HepG2 (cell line): ENCODE measurements around the gene ROBO2. TPM values are rescaled to one million over a fixed set of nuclear protein-coding genes. Genes with fewer than 3 reads are reported as not detected.

Experiments used
- ATAC-seq: fragments of 200-7000 bp; cut with Tn5 transposase; 3 replicates; pipeline ENCODE4 v1.9.1; 2020; ENCODE audit warnings: mild to moderate bottlenecking, moderate library complexity
- BruUV-seq: library from RNA; stranded (reverse); fragments of 400-500 nt; replicated peaks from 2 replicates; lab custom pipeline; 2021; lab: Mats Ljungman, UMichigan
- CTCF ChIA-PET: fragments of 300-600 bp; formaldehyde crosslinking; extraction: SDS; loops from one replicate; lab custom pipeline; 2021; ENCODE audit warnings: low total read pairs, inconsistent platforms, low intra/inter-chr PET ratio; lab: Yijun Ruan, JAX
- POLR2A ChIA-PET: fragments of 350-600 bp; sonication (Branson Sonifier 250); formaldehyde crosslinking; loops from one replicate; lab custom pipeline; 2020; ENCODE audit warnings: antibody characterized with exemption, inconsistent platforms; lab: Yijun Ruan, JAX
- DNase-seq: peaks from one replicate; pipeline ENCODE4 v3.0.0-alpha.2; 2015; ENCODE audit warnings: low spot score
- FAIRE-seq: peaks from 3 replicates; lab custom pipeline; 2011; peaks lifted over from hg19 to GRCh38; lab: Jason Lieb, UNC
- H2AFZ ChIP-seq: one replicate; pipeline ENCODE4 v1.6.1; 2011; ENCODE audit warnings: low read length, inconsistent platforms
- H3K27ac ChIP-seq: fragments of 300-600 bp; 3 replicates; pipeline ENCODE4 v1.8.0; 2011; ENCODE audit warnings: mixed run types, mild to moderate bottlenecking, mixed read lengths, low read length, inconsistent platforms; ENCODE audit not compliant: insufficient read depth; ENCODE audit errors: extremely low read length
- H3K27me3 ChIP-seq, 2 experiments: fragments of 200-600 bp in 1 of 2; 2 replicates in 1 of 2; 3 replicates in 1 of 2; pipeline versions ENCODE4 v1.6.0 to v1.8.0; 2011; ENCODE audit warnings: low read length in 2 of 2, mild to moderate bottlenecking in 2 of 2, moderate library complexity in 2 of 2, inconsistent platforms in 1 of 2; ENCODE audit not compliant: insufficient read depth in 2 of 2, control insufficient read depth in 1 of 2
- H3K36me3 ChIP-seq, 2 experiments: fragments of 200-600 bp in 1 of 2; replicated peaks in 1 of 2; 2 replicates in 1 of 2; 3 replicates in 1 of 2; pipeline versions ENCODE4 v1.5.1 to v1.8.0; 2011; ENCODE audit warnings: low read length in 2 of 2, inconsistent platforms in 1 of 2; ENCODE audit not compliant: insufficient read depth in 2 of 2, control insufficient read depth in 1 of 2
- H3K4me1 ChIP-seq: 2 replicates; pipeline ENCODE4 v1.5.1; 2012; ENCODE audit warnings: low read length, inconsistent platforms; ENCODE audit not compliant: insufficient read depth
- H3K4me2 ChIP-seq: 2 replicates; pipeline ENCODE4 v1.6.0; 2011; ENCODE audit warnings: low read depth, low read length, inconsistent platforms
- H3K4me3 ChIP-seq, 3 experiments: fragments of 200-600 bp in 1 of 3; sonication (generic), shearing (Covaris generic) in 1 of 3; replicated peaks in 1 of 3; 2 replicates each; pipeline ENCODE4 v1.5.1; 2011 to 2016; ENCODE audit warnings: low read length in 3 of 3, inconsistent platforms in 2 of 3, low read depth in 2 of 3, mild to moderate bottlenecking in 2 of 3, control low read depth in 1 of 3, mixed read lengths in 1 of 3; ENCODE audit not compliant: insufficient read depth in 1 of 3
- H3K79me2 ChIP-seq: one replicate; pipeline ENCODE4 v1.6.1; 2011; ENCODE audit warnings: low read length, inconsistent platforms; ENCODE audit not compliant: insufficient read depth
- H3K9ac ChIP-seq: 2 replicates; pipeline ENCODE4 v1.6.0; 2011; ENCODE audit warnings: mild to moderate bottlenecking, low read depth, low read length, inconsistent platforms; ENCODE audit not compliant: insufficient read depth
- H3K9me3 ChIP-seq: 2 replicates; pipeline ENCODE4 v1.5.1; 2012; ENCODE audit warnings: mild to moderate bottlenecking, low read length
- H4K20me1 ChIP-seq: 2 replicates; pipeline ENCODE4 v1.6.0; 2011; ENCODE audit warnings: inconsistent platforms, mild to moderate bottlenecking, low read length, moderate library complexity; ENCODE audit not compliant: insufficient read depth
- ADNP ChIP-seq: sonication (generic); formaldehyde crosslinking; IDR thresholded peaks from 2 replicates; pipeline ENCODE4 v1.4.0; 2020; ENCODE audit warnings: missing genetic modification reagents
- BCL6 ChIP-seq: IDR thresholded peaks from 2 replicates; pipeline ENCODE4 v1.6.1; 2016; ENCODE audit warnings: missing genetic modification reagents, missing compliant biosample characterization
- EED ChIP-seq: sonication (generic); formaldehyde crosslinking; IDR thresholded peaks from 2 replicates; pipeline ENCODE4 v1.5.0; 2020; ENCODE audit warnings: mild to moderate bottlenecking, missing genetic modification reagents
- GLMP ChIP-seq: sonication (generic); formaldehyde crosslinking; IDR thresholded peaks from 2 replicates; pipeline ENCODE4 v1.9.0; 2021; ENCODE audit warnings: missing genetic modification reagents, mild to moderate bottlenecking, borderline replicate concordance
- GTF3A ChIP-seq: sonication (generic); formaldehyde crosslinking; conservative IDR thresholded peaks from 2 replicates; pipeline ENCODE4 v1.4.0; 2020; ENCODE audit warnings: mild to moderate bottlenecking, missing genetic modification reagents
- JARID2 ChIP-seq: sonication (generic); formaldehyde crosslinking; IDR thresholded peaks from 2 replicates; pipeline ENCODE4 v1.8.1; 2023; ENCODE audit warnings: missing genetic modification reagents, inconsistent platforms; ENCODE audit not compliant: insufficient replicate concordance
- MEIS2 ChIP-seq: sonication (generic); formaldehyde crosslinking; IDR thresholded peaks from 2 replicates; pipeline ENCODE4 v1.9.0; 2021; ENCODE audit warnings: mild to moderate bottlenecking, missing genetic modification reagents
- NONO ChIP-seq, 2 experiments: fragments of 450-650 bp in 1 of 2; sonication (generic) in 1 of 2; formaldehyde crosslinking in 1 of 2; IDR thresholded peaks in 1 of 2; conservative IDR thresholded peaks in 1 of 2; 2 replicates each; pipeline versions ENCODE4 v1.6.1 to v1.8.0; 2017 to 2022; ENCODE audit warnings: mild to moderate bottlenecking in 1 of 2, missing genetic modification reagents in 1 of 2, moderate library complexity in 1 of 2
- POGZ ChIP-seq: sonication (generic); formaldehyde crosslinking; IDR thresholded peaks from 2 replicates; pipeline ENCODE4 v1.4.0; 2020; ENCODE audit warnings: mild to moderate bottlenecking, missing genetic modification reagents
- SIN3A ChIP-seq: IDR thresholded peaks from 2 replicates; pipeline ENCODE4 v1.6.1; 2011; ENCODE audit warnings: low read depth, mild to moderate bottlenecking, control low read depth, low read length, borderline replicate concordance
- SMARCE1 ChIP-seq: fragments of 450-650 bp; IDR thresholded peaks from 2 replicates; pipeline ENCODE4 v1.6.1; 2017; ENCODE audit warnings: borderline replicate concordance
- WIZ ChIP-seq: sonication (generic); formaldehyde crosslinking; IDR thresholded peaks from 2 replicates; pipeline ENCODE4 v1.5.1; 2020; ENCODE audit warnings: mild to moderate bottlenecking, missing genetic modification reagents
- ZC3H13 ChIP-seq: sonication (generic); formaldehyde crosslinking; IDR thresholded peaks from 2 replicates; pipeline ENCODE4 v1.8.1; 2023; ENCODE audit warnings: mild to moderate bottlenecking, missing genetic modification reagents, moderate library complexity
- ZNF143 ChIP-seq: sonication (generic); formaldehyde crosslinking; IDR thresholded peaks from 2 replicates; pipeline ENCODE4 v1.4.0; 2020; ENCODE audit warnings: missing genetic modification reagents
- ZNF235 ChIP-seq: sonication (generic); formaldehyde crosslinking; IDR thresholded peaks from 2 replicates; pipeline ENCODE4 v1.8.1; 2023; ENCODE audit warnings: mild to moderate bottlenecking, missing genetic modification reagents, borderline replicate concordance
- ZNF777 ChIP-seq: sonication (generic); formaldehyde crosslinking; IDR thresholded peaks from 2 replicates; pipeline ENCODE4 v1.4.0; 2020; ENCODE audit warnings: missing genetic modification reagents
- ZNF891 ChIP-seq: sonication (generic); formaldehyde crosslinking; IDR thresholded peaks from 2 replicates; pipeline ENCODE4 v1.5.0; 2020; ENCODE audit warnings: mild to moderate bottlenecking, missing genetic modification reagents
- WGBS: methylation state at CpG from one replicate; pipeline ENCODE4 v1.1.6; 2017; ENCODE audit warnings: low lambda C conversion rate; 5-methylcytosine and 5-hydroxymethylcytosine counted together
- in situ Hi-C: cut with HindIII; loops from 2 replicates; pipeline ENCODE4 v1.10.0; 2017; ENCODE audit warnings: low pct_unique_long_range_greater_than_20kb; ENCODE audit not compliant: extremely low pct_ligation_motif_present
- intact Hi-C: fragments of 100-400 bp; cut with micrococcal nuclease; formaldehyde crosslinking; loops from one replicate; pipeline ENCODE4 v1.10.0; 2022; ENCODE audit not compliant: unreplicated experiment
- polyA plus RNA-seq, 8 experiments: library from polyadenylated mRNA; depleted of rRNA in 3 of 8; stranded (reverse) in 7 of 8; unstranded in 1 of 8; fragments of >200 nt; fragmentation: Illumina TruSeq in 4 of 8; extraction: Trizol in 4 of 8; gene quantifications; 2 replicates each; pipeline versions ENCODE4 v1.2.1 to v1.2.3, GENCODE V29; 2011 to 2016; ENCODE audit warnings: low read depth in 4 of 8, missing spikeins in 1 of 8, mixed read lengths in 1 of 8; ENCODE audit not compliant: insufficient read depth in 1 of 8
- total RNA-seq, 5 experiments: library from RNA; depleted of rRNA; stranded (reverse); fragments of >200 nt; fragmentation: Illumina TruSeq; extraction: Trizol; gene quantifications; 2 replicates each; pipeline ENCODE4 v1.2.3, GENCODE V29; 2016; ENCODE audit warnings: low read depth in 1 of 5

The ROBO2 gene
- total and polyA plus RNA-seq, 2 of the 13 experiments (the other 11 are each of a cell fraction or from before 2014, with no cell fraction given), result not detected

DNA sequence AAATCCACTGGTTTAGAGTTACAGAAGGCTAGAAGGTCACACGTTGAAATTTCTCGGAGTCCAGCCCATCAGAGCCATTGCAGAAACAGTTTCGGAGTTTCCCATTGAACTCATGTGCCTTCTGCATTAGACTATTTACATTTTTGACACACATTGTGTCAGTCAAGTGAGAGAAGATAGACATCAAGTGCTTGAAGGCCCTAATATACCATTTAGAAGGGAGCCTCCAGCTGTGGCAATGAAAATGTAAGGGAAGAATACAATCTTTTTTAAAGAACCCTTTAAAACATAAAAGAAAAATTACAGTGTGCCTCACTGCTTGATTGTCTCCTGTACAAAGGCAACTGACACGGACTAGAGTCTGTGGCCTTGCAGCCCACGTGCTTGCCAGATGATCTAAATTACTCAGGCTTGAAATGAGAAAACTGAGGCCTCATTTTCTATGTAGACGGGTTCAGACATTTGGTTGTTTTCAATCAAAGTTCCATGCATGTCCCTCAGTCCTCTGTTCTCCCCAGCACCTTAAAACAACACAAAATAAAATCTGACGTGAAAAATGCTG is 650.5 kb downstream of the ROBO2 start:
- FAIRE-seq, result no peak
- H3K27me3 ChIP-seq, result no peaks in the 10 kb centered on the region

More for the DNA sequence above, 650.5 kb downstream of the ROBO2 start:
- H3K4me1 ChIP-seq, result no peaks in the 10 kb centered on the region
- no peak overlapping the region for H3K4me3 ChIP-seq
- H2AFZ ChIP-seq, result no peak overlapping the region
- ChIA-PET CTCF (no interaction called here), POLR2A (no interaction called here)
- H3K9me3 ChIP-seq, result no peaks in the 10 kb centered on the region
- no peak overlapping the region for H3K9ac ChIP-seq
- in situ Hi-C loops (no loop called here), intact Hi-C loops (no loop called here)
- H3K27ac ChIP-seq, result no peak overlapping the region
- under 1% methylated on average over 7 of the region's 7 CpGs for WGBS
- no peaks in the 10 kb centered on the region for H3K79me2 ChIP-seq
- ATAC-seq (no peak), DNase-seq (no peak)
- H3K36me3 ChIP-seq, result no peaks in the 10 kb centered on the region
- TF ChIP-seq ZNF235 (CRISPR knock-in tag) (no peak), EED (CRISPR knock-in tag) (no peak), GTF3A (CRISPR knock-in tag) (no peak), WIZ (CRISPR knock-in tag) (no peak), BCL6 (CRISPR knock-in tag) (no peak), ZNF143 (no peak), GLMP (CRISPR knock-in tag) (no peak), ZC3H13 (CRISPR knock-in tag) (no peak), ADNP (CRISPR knock-in tag) (no peak), ZNF891 (CRISPR knock-in tag) (no peak), POGZ (CRISPR knock-in tag) (no peak), SIN3A (no peak), MEIS2 (CRISPR knock-in tag) (no peak), NONO (IDR thresholded peaks at IDR 0.05) (no peak), NONO (CRISPR knock-in tag; conservative IDR thresholded peaks at IDR 0.05) (no peak), ZNF777 (CRISPR knock-in tag) (no peak), SMARCE1 (no peak), JARID2 (CRISPR knock-in tag) (no peak)
- no peak overlapping the region for H3K4me2 ChIP-seq
- no peaks in the 10 kb centered on the region for H4K20me1 ChIP-seq
- BruUV-seq, result no TSS peak
